ENCODE measurements around the gene NEGR1.

DNA sequence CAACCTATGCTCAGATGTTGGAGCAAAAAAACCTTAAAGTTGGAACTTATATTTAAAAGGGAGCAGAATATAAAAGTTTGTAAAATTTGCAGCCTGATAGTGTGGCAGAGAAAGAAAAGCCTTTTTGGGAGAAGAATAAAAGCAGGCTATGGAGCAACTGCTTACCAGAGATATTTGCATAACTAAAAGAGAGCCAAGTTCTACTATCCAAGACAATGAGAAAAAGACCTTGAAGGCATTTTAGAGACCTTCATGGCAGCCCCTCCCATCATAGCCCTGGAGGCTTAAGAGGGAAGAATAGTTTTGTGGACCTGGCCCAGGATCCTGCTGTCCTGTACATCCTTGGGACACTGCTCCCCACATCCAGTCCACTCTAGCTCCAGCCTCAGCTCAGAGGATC is 889.0 kb downstream of the NEGR1 start:
- TF ChIP-seq, protein P1, sequence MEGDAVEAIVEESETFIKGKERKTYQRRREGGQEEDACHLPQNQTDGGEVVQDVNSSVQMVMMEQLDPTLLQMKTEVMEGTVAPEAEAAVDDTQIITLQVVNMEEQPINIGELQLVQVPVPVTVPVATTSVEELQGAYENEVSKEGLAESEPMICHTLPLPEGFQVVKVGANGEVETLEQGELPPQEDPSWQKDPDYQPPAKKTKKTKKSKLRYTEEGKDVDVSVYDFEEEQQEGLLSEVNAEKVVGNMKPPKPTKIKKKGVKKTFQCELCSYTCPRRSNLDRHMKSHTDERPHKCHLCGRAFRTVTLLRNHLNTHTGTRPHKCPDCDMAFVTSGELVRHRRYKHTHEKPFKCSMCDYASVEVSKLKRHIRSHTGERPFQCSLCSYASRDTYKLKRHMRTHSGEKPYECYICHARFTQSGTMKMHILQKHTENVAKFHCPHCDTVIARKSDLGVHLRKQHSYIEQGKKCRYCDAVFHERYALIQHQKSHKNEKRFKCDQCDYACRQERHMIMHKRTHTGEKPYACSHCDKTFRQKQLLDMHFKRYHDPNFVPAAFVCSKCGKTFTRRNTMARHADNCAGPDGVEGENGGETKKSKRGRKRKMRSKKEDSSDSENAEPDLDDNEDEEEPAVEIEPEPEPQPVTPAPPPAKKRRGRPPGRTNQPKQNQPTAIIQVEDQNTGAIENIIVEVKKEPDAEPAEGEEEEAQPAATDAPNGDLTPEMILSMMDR (conservative IDR thresholded peaks at IDR 0.05; ENCODE audit: low read length): no peak
- TF ChIP-seq EZH2phosphoT487 (IDR thresholded peaks at IDR 0.05; ENCODE audit: borderline replicate concordance): no peak

All from Loucy (cell line).